CD4-positive, alpha-beta T cell treated with Interleukin-6 for 4 hours (primary cell): ENCODE measurements around the gene CDC6.

Experiments used
- DNase-seq: peaks from one replicate; pipeline ENCODE4 v3.0.0-alpha.2; 2020; ENCODE audit warnings: mixed read lengths

Gene CDC6

GRCh38 chr17:40287494-40288369, at the start of gene CDC6:
Gene CDC6 (plus strand): TSS chr17:40287879. CDS start chr17:40289421, 1,542 bp downstream.
- peak; percentile 98 for DNase-seq

GRCh38 chr17:40241252-40241834, 46.3 kb upstream of the CDC6 start:
- DNase-seq, result no peak

GRCh38 chr17:40242774-40243173, 44.9 kb upstream of the CDC6 start:
- no peak for DNase-seq

GRCh38 chr17:40243761-40244160, 43.9 kb upstream of the CDC6 start:
- DNase-seq, result no peak

GRCh38 chr17:40244255-40244654, 43.4 kb upstream of the CDC6 start:
- no peak for DNase-seq

GRCh38 chr17:40247926-40248495, 39.7 kb upstream of the CDC6 start:
- DNase-seq, result no peak

- DNase-seq, result no peak
These were observed 39.2 kb upstream of the CDC6 start for GRCh38 chr17:40248507-40248906.

- DNase-seq, result no peak
These were observed 36.1 kb upstream of the CDC6 start for GRCh38 chr17:40251576-40251975.

GRCh38 chr17:40253565-40253964, 34.1 kb upstream of the CDC6 start:
- no peak for DNase-seq

- no peak for DNase-seq
These were observed 28.2 kb upstream of the CDC6 start for GRCh38 chr17:40259505-40259904.

- DNase-seq, result no peak
These were observed 27.2 kb upstream of the CDC6 start for GRCh38 chr17:40260528-40260927.

GRCh38 chr17:40264458-40265185, 23.1 kb upstream of the CDC6 start:
- no peak for DNase-seq

GRCh38 chr17:40265337-40265736, 22.3 kb upstream of the CDC6 start:
- no peak for DNase-seq

- DNase-seq, result no peak
These were observed 20.8 kb upstream of the CDC6 start for GRCh38 chr17:40266882-40267281.

GRCh38 chr17:40268141-40268712, 19.5 kb upstream of the CDC6 start:
- no peak for DNase-seq

GRCh38 chr17:40278414-40278813, 9.3 kb upstream of the CDC6 start:
- DNase-seq, result no peak

GRCh38 chr17:40279402-40279801, 8.3 kb upstream of the CDC6 start:
- DNase-seq, result no peak

- no peak for DNase-seq
These were observed 6.0 kb upstream of the CDC6 start for GRCh38 chr17:40281663-40282062.

- DNase-seq, result no peak
These were observed 4.0 kb upstream of the CDC6 start for GRCh38 chr17:40283662-40284061.

- no peak for DNase-seq
These were observed 3.5 kb upstream of the CDC6 start for GRCh38 chr17:40284085-40284713.

GRCh38 chr17:40286473-40286872, 1.2 kb upstream of the CDC6 start:
- no peak for DNase-seq

- no peak for DNase-seq
These were observed 553 bp upstream of the CDC6 start for GRCh38 chr17:40287159-40287493.
